ENCODE data around the gene RTN4RL2.

The RTN4RL2 gene

DNA sequence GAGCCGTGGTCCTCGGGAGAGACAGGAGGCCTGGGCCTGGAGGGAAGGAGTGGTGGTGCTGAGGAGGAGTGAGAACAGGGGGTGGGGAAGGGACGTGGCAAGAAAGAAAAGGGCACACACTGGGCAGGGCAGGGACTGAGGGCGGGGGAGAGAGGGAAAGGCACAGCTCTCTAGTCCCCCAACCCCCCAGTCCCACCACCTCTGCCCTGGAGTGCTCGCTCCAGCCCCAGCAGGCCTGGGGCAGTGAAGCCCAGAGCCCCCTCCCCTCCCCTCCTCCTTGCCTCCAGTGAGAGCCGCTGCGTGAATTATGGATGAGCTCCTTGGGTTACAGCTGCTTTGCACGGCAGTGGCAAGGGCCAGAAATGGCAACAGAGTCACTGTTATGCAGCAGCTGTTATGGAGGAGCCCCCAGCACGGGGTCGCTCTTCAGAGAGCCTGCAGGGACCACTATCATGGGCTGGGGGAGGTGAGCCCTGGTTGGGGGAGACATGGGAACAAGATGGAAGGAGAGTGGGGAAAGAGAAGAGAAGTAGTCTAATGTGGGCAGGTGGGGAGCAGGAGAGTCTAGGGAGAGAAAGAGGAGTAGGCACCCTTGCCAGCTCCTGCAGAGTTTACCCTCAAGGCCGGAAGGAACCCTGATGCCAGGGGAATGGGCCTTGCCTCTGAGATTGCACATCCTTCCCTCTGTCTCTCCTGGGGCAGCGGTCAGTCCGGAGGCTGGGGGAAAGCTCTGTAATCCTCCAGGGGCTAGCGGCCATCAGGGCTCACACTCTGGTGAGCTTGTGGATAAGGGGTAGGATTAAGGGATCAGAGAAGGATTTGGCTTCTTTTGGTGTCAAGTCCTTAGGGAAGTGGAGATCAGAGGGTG is 3.6 kb downstream of the RTN4RL2 start:
- no peak for DNase-seq

DNA sequence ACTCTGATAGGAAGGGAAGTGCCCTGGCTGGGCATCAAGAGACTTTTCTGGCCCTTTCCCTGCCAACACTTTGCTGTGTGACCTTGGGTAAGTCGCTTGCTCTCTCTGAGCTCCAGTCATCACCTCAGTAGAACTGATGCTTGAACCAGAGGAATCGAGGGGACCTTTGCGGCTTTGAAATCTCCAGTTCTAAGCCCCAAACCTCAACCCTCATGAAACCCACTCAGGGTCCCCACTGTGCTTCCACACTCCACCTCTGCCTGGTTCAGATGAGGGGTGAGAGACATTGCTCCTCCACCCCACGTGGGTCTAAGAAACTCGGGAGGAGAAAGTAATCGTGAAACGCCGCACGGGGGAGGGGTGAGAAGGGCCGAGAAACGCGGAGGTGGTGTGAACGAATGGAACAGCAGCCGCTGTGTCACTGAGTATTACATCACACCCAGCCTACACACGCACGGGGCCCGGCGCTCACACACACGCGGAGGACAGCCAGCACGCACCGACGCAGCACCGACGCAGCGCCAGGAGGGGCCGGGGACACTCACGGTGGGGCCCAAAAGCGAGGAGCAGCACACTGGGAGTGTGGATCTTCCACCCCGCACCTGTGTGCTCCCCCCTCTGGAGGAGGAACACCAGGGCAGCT is 4.3 kb downstream of the RTN4RL2 start:
- no peak for DNase-seq

DNA sequence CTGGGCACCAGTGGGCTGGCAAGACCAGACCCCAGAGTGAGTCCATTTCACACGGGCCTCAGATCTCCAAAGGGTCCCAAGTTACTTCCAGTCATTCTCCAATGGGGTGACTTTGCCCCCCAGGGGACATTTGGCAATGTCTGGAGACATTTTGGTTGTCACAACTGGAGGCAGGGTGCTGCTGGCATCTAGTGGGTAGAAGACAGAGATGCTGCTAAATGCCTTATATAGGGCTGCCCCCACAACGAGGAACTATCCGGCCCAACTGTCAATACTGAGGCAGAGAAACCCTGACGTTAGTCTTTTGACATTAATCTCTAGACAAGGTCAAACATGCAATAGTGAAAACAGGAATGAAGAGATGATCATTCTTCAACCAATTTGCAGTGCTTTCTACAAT is 6.4 kb downstream of the RTN4RL2 start:
- no peak for DNase-seq

DNA sequence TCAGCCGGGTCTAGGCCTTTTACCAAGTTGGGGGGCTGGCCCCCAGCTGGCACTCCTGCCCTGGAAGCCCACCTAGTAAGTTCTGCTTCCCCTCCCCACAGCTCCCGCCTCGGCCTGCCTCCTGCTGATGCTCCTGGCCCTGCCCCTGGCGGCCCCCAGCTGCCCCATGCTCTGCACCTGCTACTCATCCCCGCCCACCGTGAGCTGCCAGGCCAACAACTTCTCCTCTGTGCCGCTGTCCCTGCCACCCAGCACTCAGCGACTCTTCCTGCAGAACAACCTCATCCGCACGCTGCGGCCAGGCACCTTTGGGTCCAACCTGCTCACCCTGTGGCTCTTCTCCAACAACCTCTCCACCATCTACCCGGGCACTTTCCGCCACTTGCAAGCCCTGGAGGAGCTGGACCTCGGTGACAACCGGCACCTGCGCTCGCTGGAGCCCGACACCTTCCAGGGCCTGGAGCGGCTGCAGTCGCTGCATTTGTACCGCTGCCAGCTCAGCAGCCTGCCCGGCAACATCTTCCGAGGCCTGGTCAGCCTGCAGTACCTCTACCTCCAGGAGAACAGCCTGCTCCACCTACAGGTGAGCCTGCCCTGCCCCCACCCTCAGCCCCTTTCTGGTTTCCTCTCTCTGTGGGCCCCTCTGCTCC is 7.3 kb downstream of the RTN4RL2 start:
- no peak for DNase-seq

DNA sequence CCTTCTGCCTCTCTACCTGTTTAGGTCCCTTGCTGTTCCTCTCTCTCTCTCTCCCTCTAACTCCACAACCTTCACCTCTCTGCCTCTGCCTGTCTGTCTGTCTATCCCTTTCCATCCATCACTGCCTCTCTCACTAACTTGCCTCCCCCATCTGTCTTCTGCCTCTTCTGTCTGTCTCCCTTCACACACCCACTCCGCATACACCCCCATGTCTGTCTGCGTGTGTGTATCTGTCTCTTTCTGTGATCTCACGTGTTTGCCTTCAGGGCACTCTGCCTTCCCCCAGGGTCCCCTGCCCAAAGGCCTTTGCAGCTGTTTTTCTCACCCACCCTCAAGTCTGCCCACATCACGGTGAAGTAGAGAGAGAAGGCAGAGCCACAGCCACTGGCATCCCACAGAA is 7.9 kb downstream of the RTN4RL2 start:
- DNase-seq: no peak

DNA sequence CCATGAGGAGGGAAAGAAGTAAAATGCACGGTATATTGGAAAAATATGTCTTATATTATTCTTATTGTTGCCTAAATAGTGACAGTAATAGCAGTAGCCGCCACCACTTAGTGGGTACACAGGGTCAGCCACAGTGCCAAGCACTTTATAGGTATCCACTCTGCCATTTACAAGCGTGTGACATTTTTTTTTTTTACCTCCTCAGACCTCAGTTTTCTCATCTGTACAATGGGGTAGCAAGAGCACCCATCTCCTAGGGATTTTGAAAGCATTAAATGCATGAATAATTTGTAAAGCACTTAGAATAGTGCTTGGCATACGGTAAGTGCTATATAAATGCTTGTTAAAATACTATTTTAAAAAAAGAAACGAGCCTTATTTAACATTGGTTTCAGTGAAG is 8.9 kb downstream of the RTN4RL2 start:
- no peak for DNase-seq

DNA sequence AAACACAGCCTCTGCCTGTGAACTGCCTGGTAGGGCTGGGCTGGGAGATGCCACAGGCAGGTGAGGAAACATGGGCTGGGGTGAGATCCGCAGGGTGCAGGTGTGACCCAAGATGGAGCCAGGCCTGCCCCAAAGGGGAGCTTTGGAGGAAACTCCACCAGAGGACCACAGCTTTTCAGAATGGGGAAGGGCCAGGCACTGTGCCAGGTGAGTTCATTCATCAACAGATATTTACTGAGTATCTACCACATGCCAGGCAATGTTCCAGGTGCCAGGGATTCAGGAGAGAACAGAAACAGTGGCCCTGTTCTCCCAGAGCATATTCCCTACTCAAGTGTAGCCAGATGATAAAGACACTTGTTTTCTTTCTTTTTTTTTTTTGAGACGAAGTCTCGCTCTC is 11.2 kb downstream of the RTN4RL2 start:
- DNase-seq: no peak

DNA sequence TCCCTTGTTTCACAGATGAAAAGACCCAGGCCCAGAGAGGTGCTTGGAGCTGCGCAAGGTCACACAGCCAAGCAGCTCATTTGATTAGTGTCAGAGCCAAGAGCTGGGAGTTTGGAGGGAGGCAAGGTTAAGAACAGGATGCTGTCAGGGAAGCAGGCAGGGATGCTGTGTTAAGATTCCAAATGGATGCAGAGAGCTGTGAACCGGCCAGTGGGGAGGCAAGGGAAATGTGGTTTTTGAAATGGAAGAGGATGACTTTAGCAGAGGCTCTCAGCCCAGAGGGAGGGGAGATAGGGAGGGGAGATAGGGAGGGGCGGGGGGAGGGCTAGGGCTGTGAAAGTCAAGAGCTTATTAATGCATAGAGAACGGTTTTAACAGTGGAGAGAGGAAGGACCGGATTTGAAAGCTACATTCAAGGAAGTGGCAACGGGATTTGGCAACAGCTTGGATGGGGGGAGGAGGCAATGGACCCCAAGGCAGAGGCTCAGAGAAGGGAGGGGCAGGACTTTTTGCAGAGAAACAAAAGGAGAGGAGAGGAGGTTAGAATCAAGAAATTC is 13.0 kb downstream of the RTN4RL2 start:
- DNase-seq: no peak

DNA sequence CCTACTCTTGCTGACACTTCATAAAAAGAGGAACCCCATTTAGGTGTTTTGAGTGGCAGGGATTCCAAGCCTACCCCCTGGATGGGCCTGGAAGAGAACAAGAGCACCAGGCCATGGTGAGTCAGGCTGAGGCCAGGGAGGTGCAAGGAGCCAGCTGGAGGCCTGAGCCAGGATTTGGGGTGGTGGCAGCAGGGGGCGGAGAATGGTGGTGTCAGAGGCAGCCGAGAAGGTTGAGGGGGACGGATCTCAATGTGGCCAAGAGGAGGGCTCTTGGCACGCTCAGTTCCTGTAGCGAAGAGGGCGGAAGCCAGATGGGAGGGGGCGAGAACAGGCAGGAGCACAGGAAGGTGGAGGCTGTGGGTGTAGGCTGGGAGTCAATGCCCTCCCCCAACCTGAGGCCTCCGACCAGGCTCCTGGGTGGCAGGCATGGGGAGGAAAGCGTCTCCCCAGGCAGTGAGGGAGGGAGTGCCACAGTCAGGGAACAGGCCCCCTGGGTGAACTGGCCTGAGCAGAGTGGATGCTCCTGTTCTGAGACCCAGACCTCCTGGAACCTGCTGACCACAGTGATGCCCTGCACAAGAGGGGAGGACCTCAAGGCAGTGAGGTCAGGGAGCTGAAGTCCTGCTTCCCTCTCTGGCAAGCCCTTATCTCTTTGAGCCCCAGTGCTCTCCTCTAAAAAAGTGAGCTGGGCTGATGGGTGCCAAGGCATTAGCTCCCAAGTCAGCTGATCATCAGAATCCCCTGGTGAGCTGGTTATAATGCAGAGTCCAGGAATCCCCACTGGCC is 13.9 kb downstream of the RTN4RL2 start:
- DNase-seq: no peak

DNA sequence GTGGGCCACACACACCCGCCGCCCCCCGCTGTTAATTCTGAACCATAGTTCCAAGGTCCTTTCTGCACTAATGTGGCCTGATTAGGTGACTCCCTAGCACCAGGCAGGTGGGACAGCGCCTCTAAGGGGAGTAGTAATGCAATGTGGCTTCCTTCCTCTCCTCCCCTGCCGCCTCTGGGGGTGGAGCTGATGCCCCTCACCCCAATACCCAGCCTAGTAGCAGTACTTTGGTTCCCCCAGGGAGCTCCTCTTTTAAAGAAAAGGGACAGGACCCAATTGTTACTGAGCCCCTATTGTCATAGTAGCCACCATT is 14.4 kb downstream of the RTN4RL2 start:
- DNase-seq: no peak

DNA sequence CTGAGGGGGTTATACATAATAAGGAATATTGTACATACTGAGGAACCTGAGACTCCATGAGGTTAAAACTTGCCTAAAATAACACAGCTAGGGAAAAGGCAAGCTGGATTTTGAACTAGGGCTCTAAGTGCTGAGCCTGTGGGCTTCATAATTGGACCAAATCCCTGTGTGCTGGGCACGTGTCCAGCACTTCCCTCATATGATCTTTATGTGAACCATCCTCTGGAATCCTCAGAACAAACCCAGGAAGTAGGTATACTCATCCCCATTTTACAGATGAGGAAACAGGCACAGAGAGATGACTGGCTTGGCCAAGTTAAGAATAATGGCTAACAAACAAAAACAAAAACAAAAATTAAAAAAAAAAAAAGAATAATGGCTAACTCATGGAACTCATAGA is 14.9 kb downstream of the RTN4RL2 start:
- no peak for DNase-seq

DNA sequence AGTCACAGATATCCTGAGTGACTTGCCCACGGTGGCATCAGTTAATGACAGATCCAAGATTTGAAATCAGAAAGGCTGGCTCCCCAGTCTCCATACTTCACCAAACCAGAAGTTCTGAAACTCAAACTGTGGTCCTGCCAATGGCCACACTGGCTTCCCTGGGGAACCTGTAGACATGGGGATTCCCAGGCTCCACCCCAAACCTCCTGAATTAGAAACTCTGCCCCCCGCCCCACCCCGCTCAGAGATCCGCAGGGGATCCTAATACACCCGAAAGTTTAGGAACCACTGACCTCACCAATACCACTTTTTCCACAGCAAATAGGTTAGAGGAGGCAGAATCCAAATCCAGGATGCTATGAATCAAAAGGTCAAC is 15.3 kb downstream of the RTN4RL2 start:
- DNase-seq: no peak

DNA sequence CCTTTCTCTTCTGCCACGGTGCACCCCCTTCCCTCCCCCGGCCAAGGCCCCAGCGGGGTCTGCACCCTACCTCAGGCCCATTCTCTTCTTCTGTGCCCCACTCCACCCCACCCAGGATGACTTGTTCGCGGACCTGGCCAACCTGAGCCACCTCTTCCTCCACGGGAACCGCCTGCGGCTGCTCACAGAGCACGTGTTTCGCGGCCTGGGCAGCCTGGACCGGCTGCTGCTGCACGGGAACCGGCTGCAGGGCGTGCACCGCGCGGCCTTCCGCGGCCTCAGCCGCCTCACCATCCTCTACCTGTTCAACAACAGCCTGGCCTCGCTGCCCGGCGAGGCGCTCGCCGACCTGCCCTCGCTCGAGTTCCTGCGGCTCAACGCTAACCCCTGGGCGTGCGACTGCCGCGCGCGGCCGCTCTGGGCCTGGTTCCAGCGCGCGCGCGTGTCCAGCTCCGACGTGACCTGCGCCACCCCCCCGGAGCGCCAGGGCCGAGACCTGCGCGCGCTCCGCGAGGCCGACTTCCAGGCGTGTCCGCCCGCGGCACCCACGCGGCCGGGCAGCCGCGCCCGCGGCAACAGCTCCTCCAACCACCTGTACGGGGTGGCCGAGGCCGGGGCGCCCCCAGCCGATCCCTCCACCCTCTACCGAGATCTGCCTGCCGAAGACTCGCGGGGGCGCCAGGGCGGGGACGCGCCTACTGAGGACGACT is 15.9 kb downstream of the RTN4RL2 start:
- no peak for DNase-seq

DNA sequence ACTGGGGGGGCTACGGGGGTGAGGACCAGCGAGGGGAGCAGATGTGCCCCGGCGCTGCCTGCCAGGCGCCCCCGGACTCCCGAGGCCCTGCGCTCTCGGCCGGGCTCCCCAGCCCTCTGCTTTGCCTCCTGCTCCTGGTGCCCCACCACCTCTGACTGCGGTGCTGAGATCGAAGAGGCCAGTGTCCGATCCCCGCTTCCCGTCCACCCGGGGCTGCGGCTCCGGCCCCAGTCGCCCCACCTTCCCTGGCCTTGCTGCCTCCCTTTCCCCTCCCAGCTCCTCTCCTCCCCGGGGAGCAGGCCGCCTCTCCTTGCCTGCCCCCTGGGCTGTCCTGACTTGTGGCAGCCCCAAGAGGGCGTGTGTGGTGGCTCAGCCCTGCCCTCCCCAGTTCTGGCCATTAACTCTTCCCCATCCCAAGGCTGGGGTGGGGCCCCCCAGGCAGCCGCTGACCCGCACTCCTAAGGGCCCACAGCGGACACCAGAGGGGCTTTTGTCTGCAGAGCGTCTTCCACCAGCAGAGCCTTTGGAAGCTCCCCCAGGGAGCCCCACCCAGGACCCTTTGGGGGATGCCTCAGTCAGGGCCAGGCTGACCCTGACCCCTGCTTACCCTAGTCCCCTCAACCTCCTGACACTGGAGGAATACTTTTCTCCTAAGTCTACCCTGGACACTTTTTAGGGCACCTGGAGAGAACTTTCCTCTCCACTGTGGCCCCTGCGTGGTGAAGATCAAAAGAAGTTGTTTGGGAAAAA is 16.6 kb downstream of the RTN4RL2 start:
- DNase-seq: no peak

DNA sequence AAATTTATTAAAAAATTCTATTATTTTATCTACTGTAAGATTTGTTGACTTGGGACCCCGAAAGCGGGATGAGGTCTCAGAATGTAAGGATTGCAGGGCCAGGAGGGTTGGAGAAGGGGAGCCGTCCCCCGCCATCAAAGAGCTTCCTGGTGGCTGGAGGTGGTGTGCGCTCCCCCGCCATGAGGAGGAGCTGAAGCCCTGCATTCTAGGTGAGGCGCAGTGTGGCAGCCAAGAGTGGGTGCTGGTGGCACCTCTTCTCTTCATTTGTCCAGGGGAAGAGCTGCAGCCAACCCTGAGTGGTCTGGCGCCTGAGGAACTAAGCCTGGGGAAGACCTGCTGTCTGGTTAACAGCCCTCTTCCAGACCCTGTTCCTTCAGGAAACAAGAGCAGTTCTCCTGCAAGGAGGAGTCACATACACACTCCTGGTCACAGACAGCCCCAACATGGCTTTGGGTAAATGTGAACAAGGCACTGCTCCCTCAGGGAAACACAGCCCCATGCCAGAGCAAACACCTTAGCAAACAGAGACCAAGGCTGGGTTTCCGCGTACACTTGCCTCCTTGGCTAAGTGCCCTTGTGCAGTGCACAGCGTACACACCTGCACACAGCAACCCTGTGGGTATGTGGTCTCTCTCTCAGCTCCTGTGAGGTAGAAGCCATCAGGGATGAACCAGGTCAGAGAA is 17.3 kb downstream of the RTN4RL2 start:
- DNase-seq: no peak

DNA sequence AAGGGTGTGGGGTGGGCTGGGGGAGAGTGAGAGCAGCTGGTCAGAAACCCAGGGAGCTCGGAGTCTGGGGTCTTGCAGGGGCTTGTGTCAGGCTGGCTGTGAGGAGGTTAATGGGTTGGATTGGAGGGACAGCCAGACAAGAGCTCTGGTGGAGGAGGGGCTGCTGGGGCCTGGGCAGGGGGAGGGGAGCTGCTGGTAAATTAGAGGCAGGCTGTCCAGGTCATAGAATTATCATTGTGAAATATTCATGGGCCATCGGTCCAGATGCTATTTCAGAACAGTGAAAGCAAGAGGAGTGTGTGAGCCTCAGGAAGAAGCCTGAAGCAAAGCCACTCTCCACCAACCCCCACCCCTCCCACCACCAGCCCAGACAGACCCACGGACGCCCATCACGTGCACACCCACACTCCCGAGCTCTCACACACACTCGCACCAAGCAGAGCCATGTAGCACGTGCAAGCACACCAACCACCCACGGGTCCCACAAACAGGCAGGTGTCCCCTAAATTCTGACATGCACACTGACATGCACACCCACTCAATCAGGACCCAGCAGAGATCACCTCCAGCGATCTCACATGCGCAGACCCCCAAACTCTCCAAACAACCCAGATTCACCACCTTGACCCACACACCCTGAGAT is 18.8 kb downstream of the RTN4RL2 start:
- DNase-seq: no peak

DNA sequence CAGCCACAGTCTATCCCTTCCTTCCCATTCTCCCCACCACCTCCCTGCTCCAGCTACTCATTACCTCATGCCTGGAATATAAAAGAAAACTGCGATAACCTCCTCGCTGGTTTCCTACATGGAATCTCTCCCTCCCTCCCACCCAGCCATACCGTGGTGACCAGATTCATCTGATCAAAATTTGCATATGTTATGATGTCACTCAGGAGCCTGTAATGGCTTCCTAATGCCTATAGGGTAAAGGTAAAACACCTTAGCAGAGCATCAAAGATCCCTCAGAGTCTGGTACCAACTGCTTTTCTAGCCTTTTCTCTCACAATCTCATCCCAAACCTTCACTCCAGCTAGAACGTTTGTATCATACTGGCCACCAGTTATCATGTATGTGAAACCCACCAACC is 19.6 kb downstream of the RTN4RL2 start:
- DNase-seq: no peak

DNA sequence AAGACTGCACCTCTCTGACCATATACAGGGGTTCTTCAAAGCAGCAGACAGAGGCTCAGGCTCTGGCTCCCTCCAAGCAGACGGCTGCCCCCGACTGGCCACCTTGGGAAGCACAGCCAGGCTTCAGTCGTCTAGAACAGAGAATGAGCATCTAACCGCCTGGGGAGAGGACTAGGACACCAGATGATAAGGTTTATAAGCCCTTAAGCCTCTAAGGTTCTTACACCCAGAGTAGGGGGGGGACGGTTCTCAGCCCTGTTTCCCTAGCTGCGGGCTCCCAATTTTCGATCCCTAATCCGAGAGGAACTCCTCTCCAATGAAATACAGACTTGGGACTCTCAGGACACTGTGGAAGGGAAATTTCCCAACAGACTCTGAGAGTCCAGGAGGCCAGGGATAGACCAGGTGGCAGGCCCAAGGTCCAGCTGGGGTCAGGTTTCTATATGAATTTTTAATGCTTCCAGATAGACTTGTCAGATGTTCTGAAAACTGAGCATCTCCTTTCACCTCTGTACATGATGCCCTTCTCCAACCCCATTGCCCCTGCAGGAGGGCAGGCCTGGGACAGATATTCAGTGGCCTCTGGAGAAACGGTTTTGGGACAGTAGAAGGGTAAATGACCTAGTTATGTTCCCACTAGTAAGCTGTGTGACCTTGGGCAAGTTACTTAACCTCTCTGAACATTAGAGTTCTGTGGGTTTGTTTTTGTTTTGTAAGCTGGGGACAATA is 20.2 kb downstream of the RTN4RL2 start:
- peak; percentile 17 for DNase-seq

DNA sequence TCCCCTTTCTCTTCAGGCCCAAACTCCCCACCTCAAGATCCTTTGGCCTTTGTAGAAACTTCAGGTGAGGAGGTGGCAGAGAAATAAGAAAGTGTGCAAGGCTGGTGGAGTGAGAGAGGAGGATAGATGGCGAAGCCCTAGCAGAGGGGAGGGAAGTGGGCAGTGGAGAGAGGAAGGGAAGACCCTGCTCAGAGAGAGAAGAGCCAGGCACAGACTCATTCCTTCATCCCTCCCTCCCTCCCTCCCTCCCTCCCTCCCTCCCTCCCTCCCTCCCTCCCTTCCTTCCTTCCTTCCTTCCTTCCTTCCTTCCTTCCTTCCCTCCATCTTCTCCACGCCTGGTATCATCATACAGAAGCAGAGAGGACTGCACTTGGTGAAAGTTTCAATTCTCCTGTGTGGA is 21.0 kb downstream of the RTN4RL2 start:
- DNase-seq: no peak
